Activated CD4-positive, alpha-beta T cell treated with anti-CD3 and anti-CD28 coated beads for 24 hours (primary cell): ENCODE measurements around the gene POLR3G.

Source experiments
- DNase-seq, 2 donors: peaks; one replicate each; pipeline ENCODE4 v3.0.0-alpha.2; 2020; ENCODE audit warnings: low read depth in 2 of 2

The POLR3G gene, protein sequence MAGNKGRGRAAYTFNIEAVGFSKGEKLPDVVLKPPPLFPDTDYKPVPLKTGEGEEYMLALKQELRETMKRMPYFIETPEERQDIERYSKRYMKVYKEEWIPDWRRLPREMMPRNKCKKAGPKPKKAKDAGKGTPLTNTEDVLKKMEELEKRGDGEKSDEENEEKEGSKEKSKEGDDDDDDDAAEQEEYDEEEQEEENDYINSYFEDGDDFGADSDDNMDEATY

DNA sequence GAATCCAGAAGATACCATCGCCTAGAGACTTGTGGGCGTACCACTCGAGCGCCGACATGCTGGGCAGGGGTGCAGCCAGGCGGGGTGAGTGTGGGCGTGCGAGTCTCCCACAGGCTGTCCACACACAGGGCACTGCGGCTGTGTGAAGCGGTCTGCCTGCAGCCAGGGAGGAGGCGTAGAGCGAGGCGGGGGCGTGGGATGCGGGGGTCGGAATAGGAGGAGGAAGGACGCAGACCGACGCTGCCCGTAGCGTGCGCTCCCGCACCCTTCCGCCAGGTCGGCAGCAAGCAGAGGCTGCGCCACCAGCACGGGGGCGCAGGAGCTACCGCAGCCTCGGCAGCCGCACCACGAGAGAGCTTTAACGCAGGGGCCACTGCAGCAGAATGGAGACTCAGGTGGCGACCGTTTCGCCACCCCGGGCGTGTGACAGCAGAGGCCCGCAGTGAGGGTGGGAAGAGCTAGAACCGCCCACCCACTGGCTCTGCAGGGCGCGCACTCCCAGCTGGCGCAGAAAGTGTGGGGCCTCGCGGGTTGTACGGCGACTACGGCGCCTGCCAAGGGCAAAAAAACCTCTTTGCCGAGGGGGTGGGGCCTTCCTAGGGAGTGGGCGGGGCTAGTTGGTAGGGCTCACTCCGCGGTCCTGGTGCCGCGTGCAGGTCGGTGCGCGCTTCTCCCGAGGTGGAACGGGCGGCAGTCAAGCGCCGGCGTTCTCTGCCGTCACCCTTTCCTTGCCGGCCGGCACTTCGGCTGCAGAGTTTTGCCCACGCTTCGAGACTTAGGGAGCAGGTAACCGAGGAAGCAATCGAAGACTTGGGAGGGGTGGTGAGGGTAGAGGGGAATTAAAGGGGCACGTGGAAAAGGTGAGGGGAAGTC lies at the start of gene POLR3G, which contains the start of gene MBLAC2:
TSS of gene POLR3G (plus strand) at position 630 of the 873 bp plus-strand sequence. CDS start 10,704 bp downstream, outside the sequence.
TSS of gene MBLAC2 (minus strand) at position 537 of the 873 bp plus-strand sequence. CDS start at position 58, 479 bp downstream.
- DNase-seq = peak; percentile 92 to 93

DNA sequence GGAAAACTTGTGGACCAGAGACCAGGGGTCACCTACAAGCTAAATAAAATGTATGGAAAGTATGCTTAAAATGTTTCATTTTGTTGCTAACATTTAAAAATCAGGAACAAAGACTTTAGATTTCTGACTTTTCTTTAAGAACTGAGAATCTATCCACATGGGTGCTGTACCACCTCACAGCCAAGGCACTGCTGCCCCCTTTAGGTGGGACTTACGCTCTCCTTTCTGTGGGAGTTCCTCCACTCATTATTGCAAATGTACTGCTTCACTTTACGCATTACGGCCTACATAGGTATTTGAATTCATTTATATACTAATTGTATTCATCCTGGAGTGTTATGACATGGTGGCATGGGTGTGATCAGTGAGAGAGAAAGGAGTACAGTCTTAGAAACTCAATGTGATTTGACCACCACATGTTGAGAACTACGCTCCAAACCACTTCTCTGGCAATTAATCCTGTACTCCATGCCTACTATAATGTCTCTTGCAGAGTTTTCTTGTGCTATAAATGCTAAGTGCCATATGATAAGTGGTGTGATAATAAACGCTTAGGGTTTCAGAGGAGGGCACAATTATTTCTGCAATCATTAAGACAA lies 40.4 kb upstream of the POLR3G start:
- peak; percentile 10 to 19 for DNase-seq

DNA sequence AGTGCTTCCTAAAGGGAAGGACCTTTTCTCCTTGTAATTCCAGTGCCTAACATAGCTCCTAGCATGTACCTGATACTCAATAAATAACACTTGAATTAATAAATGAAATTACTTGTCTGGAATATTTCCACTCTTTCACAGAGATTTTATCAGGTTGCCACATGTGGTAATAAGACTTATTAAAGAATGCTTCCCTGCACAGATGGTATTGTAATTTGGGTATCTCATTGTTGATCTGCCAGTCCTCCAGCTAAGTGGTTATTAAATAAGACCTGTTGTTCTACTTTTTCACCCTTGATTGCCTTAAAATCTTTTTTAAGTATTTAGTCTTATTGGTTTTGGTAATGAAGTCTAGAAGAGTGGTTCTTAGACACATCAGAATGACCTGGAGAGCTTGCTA lies 37.0 kb upstream of the POLR3G start:
- DNase-seq = no peak

DNA sequence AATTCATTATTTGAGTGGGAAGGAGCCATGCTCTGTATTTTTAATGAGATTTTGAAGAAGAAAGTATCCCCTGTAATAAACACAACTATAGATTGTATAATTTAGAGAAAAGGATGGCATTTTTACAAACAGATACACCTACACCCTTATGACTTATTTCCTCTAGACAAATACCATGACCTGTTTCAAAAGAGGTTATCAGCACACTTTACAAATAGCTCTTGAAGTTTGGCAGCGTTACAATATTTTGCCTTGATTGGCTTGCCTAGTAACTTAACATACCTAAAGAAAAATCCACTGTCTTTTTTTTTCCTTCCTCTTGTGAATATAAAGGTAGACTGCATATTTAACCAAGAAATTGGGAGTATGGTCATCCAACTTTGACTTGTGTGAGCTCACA lies 36.6 kb upstream of the POLR3G start:
- DNase-seq = no peak

DNA sequence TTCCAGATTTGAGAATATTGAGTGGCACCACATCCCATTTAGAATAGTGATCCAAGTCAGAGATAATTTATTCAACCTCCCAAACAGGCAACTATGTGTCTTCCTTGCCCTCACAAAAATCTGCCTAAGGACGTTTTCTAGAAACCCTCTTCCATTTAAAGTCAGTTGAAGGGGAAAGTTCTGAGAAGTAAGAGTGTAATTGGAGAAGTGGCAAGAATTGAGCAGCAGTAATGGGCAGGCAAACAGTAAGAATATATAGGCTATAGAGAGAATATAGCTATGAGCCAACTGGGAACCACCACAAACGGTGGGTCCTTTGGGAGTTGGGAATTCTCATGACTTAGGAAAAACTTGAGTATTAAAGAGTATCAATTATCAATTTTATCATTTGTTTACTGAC lies 34.0 kb upstream of the POLR3G start:
- DNase-seq = no peak

DNA sequence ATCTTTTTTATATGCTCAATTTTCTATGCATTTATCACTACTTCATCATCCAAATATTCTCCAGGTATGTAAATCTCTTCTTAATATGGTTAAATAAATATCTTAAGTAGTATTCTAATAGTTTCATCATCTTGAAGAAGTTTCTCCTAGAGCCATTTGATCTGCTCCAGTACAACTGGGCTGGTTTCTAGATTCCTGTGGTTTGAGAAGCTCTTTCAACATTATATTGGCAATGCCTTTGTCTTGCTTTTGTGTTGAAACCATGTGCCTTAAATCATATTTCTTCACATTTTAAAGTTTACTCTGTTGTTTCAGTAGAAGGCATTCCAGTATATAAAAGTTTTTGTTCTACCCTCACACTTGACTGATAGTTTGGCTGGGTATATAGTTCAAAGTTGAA lies 27.7 kb upstream of the POLR3G start:
- DNase-seq = no peak

DNA sequence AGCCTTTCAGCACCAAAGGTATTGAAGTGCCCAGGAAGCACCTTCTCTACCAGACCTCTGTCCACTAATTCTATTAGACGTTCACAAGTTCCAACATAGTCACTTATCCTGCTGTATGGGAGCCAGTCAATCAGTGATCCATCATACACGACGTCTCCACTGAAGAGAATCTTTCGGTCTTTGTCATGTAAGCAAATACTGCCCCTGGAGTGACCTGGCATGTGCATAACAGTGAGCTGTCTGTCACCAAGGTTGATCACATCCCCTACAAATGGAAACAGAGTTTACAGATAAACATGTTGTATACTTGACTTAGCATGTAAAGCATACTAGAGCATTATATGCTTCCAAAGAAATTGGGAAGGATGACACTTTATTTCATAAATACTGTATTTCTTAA lies 13.4 kb upstream of the POLR3G start:
- no peak for DNase-seq

DNA sequence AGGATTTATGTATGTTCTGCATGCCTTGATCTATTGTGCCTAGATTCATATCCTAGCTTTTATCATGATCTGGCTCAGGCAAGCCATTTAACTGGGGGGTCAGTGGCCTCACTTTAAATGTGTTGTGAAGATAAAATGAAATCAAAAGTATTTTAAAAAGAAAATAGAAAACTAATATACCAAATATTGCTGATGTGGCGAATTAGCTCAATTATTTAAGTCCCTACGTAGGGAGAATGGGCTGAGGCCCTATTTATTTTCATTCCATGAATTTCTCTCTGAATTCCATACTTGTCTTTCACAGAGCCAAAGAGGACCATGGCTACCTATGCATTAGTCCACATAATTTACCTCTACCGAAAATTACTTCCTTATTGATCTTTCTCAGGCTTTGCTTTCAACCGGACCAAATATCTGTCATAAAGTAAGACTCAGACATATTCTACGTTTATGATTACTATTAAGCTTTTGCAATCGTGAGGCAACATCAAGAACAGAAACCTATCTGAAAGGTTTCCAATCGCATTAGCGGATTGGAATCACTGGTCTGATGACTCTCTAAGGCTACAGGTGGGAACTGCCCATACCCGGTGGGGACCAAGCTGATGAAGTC lies 1.8 kb upstream of the POLR3G start:
- no peak for DNase-seq

DNA sequence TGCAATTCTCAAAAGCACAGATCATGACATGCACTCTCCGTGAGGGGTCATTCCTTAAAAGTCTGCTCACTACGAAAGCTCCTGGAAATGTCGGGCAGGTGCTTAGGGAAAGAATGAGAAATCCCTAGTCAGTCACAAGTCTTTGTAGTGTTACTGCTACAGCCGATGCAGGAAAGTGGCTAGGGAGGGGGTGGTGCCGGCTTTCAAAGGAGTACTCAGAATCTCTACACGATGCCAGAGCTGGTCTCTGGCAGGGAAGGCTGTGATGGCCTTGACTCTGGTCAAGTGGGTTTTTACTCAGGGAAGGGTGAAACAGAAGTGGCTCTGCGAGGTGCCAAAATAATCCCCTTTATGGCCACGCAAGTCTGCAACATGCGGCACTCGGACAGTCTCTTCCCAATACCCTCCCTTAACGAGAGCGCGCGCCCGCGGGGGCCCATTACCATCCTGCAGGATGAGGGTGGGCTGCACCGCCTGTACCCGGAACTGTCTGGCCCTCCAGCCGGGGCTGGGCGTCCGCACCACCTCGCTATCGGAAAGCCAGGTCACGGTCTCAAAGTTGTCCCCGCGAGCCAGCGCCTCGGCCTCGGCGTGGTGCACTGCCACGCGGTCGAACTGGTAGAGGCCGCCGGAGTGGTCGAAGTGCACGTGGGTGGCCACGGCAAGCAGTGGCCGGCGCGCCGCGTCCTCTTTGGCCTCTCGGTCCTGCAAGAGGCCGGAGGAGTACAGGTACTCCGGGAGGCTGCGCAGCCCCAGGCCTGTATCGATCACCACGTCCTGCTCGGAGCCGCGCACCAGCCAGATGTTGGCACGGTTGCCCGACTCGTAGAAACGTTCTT lies 1.0 kb upstream of the POLR3G start:
- DNase-seq = peak; percentile 7

DNA sequence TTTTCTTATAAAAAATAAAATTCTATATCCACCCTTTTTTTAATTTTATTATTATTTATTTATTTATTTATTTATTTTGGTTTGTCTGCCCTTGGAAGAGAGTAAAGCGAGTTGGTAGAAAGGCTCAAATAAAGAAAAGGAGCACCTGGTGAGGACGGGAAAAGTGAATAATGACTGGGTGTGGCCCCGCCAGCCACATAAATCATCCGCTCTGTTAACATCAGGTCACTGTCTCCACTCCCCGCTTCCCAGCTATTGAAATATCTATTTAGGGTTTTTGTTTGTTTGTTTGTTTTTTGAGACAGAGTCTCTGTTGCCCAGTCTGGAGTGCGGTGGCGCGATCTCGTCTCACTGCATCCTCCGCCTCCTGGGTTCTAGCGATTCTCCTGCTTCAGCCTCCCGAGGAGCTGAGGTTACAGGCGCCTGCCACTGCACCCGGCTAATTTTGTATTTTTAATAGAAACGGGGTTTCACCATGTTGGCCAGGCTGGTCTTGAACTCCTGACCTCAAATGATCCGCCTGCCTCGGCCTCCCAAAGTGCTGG lies 844 bp downstream of the POLR3G start:
- no peak for DNase-seq

DNA sequence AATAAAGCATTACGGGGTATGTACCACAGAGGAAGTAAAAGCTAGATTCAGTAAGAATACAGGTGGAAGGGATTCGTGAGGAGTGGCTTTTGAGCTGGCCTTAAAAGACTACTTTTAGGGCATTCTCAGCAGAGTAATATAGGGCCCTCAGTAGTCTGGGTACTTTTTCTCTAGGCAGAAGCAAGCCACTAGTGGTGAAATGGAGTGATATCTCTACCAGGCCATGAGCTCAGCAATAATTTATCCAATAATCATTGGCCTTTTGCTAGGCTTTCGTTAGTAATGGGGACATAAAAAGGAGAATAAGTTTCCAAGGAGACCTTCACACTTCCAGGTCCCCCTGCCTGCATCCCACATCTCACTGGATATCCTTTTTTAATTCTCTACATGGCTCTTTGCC lies 1.7 kb downstream of the POLR3G start:
- DNase-seq = no peak

DNA sequence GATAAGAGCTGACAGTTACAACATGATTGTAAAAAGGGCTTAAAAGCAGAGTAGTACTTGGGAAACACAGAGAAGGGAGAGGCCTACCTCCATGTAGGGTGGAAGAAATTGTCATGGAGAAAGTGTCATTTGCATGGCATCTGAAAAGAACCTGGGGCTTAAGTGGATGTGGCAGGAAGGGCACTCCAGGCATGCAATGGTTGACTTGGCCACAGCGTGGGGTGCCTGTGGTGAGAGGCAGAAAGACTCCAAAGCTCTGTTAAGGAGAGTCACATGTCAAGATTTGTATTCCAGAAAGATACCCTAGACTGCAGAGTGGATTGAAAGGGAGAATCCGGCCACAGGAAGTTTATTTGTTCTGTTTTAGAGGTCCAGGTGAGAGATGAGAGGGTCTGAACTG lies 2.4 kb downstream of the POLR3G start:
- DNase-seq = no peak

DNA sequence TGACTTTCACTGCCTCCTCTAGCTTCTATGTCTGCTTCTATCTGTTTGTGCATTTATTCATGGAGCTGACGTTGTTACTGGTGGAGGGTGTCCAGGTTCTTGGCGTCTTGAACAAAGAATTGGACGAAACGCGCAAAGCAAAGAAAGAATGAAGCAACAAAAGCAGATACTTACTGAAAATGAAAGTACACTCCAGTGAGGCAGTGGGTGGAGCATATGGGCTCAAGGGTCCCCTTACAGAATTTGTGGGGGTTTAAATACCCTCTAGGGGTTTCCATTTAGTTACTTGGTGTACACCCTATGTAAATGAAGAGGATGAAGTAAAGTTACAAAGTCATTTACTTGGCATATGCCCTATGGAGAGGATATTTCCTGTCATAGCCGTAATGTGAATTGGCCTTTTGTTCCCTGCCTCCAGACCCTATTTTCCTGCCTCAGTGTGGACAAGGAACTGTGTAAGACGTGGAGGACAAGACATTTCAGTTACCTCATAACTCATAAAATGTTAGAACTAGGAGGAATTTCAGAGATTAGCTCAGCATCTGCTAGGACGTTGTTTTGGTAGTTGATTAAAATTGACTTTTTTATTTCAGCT lies 3.1 kb downstream of the POLR3G start:
- DNase-seq = no peak

DNA sequence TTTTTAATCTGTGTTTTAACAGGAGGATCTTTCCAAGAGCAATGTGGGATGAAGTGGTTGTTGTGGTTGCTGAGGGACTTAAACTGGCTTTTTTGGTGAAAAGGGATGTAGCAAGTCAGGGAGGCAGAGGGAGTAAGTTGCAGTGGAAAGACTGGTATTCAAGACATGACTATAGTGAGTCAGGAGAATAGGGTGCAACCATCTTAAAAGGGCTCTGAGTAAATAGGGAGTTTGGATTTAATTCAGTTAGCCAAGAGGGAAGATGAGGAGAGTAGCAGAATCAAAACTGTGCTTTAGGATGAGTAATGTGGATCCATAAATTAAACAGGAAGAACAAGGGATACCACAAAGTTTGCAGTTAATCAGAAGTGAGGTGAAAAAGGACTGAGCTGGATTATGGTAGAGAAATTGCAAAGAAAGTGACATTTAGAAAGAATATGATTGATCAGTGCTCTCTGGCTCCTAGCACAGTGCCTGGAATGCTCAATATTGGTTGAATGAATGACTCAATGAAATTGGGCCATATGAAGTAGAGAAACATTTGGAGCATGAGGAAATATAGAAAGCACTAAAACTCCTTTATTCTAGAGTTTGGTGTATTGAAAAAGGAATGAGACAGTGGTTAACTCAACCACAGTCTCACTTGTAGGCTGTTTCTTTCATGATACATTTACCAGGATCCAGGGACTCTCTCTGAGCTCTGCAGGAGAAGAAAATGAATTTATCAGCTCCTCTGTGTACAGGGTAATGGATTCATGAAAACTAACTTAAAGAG lies 5.1 kb downstream of the POLR3G start:
- DNase-seq = no peak

DNA sequence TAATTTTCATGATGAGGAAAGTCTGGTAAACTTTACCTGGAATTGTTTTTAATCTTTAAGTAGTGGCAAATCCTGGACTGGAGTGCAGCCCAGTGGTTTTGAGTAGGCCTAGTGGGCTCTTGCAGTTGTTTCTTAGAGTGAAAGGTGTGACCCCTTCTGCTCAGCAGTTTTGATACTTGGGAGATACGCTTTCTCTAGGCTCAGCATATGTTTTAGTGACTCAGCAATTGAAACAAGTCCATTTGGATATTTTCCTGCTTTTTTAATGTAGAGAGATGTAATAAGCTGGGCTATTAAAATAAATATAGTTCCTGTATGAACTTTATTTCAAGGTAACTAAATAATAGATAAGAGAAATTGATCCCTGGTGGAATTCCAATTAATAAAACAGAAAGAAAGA lies 6.0 kb downstream of the POLR3G start:
- no peak for DNase-seq

DNA sequence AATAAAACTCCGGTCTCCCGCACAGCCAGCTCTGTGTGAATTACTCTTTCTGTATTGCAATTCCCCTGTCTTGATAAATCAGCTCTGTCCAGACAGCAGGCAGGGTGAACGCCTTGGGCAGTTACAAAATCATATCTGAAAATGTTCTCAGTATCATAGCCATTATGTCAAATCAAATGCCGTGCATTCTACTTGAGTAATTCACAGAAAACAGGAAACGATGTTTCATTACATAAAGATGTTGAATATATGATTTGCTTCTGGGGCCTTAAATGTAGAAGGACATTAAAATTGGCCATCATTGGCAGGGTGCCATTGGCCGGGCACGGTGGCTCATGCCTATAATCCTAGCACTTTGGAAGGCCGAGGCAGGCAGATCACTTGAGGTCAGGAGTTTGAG lies 8.5 kb downstream of the POLR3G start:
- no peak for DNase-seq

DNA sequence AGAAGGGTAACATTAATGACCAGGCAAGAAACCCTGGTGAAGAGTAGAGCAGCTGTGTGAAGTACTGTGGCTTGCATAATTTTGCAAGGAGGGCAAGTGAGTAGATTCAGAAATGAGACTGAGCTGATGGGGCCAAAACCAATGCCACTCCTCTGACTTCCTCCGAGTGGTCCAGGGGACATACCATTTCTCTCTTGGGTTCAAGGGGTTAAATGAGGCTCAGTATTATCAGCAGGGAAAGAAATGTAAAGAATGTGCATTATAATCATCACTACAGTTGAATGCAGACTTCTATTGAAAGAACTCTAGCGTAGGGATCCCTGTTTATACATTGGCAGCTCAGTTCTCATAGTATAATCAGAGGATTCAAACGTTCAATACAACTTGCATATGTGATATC lies 9.9 kb downstream of the POLR3G start:
- no peak for DNase-seq

DNA sequence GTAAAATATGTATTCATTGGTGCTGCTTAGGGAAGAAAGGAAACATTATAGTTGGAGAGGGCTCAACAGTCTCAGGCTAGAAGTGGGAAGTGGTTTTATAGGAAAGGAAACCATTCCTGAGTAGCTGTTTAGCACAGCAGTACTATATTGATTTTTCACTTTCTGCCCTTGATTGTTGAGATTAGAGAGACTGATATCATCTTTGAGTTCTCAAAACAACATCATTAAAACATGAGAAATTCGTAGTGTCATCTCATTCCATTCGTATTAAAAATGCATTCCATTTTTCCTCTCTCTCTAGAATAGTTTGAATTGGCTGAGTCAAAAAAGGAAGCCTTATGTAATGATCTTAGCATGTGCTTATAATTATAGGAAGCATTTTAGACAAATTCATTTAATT lies 14.1 kb downstream of the POLR3G start:
- DNase-seq = no peak

DNA sequence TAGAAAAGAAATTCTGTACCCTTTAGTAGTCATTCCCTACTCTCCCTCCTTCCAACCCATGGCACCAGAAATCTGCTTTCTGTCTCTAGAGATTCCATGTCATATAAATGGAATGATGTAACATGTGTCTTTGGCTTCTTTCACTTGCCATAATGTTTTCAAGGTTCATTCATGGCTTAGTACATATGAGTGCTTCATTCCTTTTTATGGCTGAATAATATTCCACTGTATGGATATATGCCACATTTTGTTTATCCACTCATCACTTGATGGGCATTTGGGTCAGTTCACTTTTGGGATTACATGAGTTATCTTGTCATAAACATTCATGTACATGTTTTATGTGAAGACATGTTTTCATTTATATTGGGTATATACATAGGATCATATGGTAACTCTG lies 19.4 kb downstream of the POLR3G start:
- no peak for DNase-seq

DNA sequence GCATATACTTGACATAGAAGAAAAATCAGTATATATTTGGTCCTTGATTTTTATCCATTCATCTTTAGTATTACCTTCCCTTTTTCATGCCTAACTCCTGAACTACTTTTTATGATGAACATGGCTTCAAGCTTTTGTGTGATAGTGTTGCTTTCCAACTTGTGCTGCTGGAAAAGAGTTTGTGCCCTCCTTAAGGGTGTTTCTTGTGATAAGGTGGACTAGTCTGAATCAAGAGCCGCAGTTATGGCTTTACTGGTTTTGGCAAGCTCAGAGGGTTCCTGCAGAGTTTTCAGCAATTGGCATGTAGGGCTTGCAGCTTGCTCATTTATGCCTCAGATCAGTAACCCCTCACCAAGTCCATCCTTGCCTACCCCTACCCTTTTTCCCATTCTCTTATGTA lies 20.5 kb downstream of the POLR3G start:
- DNase-seq = no peak
